IMR-90 (cell line): Measurements from ENCODE around the gene DYSF.

Source experiments
- BHLHE40 ChIP-seq: fragments of 150-350 bp; IDR thresholded peaks from 2 replicates; pipeline ENCODE4 v1.6.1; 2016; ENCODE audit warnings: mild to moderate bottlenecking, low read depth, low read length
- CEBPB ChIP-seq: IDR thresholded peaks from 2 replicates; pipeline ENCODE4 v1.6.1; 2012; ENCODE audit warnings: low read depth, low read length, improper control_type of control experiment
- CHD1 ChIP-seq: IDR thresholded peaks from 2 replicates; pipeline ENCODE4 v1.6.1; 2012; ENCODE audit warnings: low read depth, low read length, improper control_type of control experiment
- FOS ChIP-seq: fragments of 150-350 bp; IDR thresholded peaks from 2 replicates; pipeline ENCODE4 v1.6.1; 2016; ENCODE audit warnings: low read depth, low read length
- MAZ ChIP-seq: IDR thresholded peaks from 2 replicates; pipeline ENCODE4 v1.6.1; 2012; ENCODE audit warnings: low read depth, mild to moderate bottlenecking, low read length, improper control_type of control experiment, moderate library complexity, borderline replicate concordance
- NFE2L2 ChIP-seq: fragments of 150-350 bp; IDR thresholded peaks from 2 replicates; pipeline ENCODE4 v1.6.1; 2016; ENCODE audit warnings: low read depth, mild to moderate bottlenecking, low read length
- POLR2A ChIP-seq: IDR thresholded peaks from 2 replicates; pipeline ENCODE4 v1.6.1; 2012; ENCODE audit warnings: mild to moderate bottlenecking, low read depth, low read length
- RCOR1 ChIP-seq: IDR thresholded peaks from 2 replicates; pipeline ENCODE4 v1.6.1; 2012; ENCODE audit warnings: mild to moderate bottlenecking, low read length, improper control_type of control experiment; ENCODE audit not compliant: insufficient replicate concordance
- TF ChIP-seq, protein P1 (sequence below): conservative IDR thresholded peaks from 2 replicates; pipeline ENCODE4 v1.5.1; 2012; ENCODE audit warnings: mild to moderate bottlenecking, low read depth, low read length, improper control_type of control experiment
- TF ChIP-seq, protein P2 (sequence below): fragments of 150-350 bp; IDR thresholded peaks from 2 replicates; pipeline ENCODE4 v1.6.1; 2016; ENCODE audit warnings: low read depth, mild to moderate bottlenecking, low read length, moderate library complexity, borderline replicate concordance
- TF ChIP-seq, protein P3 (sequence below): fragments of 150-350 bp; IDR thresholded peaks from 2 replicates; pipeline ENCODE4 v1.6.1; 2017; ENCODE audit warnings: mild to moderate bottlenecking, antibody characterized with exemption, low read length, low read depth

DNA sequence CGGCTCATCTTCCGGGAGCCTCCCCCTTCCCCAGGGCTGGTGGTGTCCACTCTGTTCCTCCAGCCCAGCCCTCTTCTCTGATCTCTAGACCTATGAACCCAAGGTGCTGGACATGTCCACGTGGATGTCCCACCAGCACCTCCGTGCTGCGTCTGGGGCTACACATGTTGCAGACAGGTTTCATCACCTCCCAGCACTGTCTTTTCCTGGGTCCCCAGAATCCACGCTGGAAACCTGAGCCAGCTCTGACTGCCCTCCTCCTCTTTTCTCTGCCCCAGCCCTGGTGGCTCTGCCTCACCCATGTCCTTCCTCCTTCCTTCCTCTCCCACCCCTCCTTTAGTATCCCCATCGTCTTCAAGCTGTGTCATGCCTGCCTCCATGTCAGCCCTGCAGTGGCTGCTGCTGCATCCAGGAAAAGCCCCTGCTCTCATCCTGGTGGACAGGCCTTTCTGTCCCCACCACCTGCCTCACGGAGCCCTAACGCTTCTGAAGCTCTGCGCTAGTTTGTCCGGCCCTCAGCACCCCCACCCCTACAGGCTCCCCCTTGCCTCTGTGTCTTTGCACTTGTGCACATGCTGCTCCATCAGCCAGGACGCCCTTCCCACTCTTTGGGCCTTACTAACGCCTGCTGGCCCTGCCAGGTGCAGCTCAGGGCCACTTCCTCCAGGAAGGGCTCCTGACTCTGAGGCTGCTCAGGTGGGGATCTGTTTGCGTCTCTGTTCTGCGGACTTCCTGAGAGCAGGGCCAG, 105.9 kb downstream of the DYSF start:
- TF ChIP-seq, protein P1, sequence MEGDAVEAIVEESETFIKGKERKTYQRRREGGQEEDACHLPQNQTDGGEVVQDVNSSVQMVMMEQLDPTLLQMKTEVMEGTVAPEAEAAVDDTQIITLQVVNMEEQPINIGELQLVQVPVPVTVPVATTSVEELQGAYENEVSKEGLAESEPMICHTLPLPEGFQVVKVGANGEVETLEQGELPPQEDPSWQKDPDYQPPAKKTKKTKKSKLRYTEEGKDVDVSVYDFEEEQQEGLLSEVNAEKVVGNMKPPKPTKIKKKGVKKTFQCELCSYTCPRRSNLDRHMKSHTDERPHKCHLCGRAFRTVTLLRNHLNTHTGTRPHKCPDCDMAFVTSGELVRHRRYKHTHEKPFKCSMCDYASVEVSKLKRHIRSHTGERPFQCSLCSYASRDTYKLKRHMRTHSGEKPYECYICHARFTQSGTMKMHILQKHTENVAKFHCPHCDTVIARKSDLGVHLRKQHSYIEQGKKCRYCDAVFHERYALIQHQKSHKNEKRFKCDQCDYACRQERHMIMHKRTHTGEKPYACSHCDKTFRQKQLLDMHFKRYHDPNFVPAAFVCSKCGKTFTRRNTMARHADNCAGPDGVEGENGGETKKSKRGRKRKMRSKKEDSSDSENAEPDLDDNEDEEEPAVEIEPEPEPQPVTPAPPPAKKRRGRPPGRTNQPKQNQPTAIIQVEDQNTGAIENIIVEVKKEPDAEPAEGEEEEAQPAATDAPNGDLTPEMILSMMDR, result no peak
- TF ChIP-seq POLR2A (no peak), RCOR1 (no peak), BHLHE40 (no peak), FOS (no peak), MAZ (no peak), CHD1 (no peak), NFE2L2 (no peak), CEBPB (no peak)
- TF ChIP-seq, protein P2, sequence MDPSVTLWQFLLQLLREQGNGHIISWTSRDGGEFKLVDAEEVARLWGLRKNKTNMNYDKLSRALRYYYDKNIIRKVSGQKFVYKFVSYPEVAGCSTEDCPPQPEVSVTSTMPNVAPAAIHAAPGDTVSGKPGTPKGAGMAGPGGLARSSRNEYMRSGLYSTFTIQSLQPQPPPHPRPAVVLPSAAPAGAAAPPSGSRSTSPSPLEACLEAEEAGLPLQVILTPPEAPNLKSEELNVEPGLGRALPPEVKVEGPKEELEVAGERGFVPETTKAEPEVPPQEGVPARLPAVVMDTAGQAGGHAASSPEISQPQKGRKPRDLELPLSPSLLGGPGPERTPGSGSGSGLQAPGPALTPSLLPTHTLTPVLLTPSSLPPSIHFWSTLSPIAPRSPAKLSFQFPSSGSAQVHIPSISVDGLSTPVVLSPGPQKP, result no peak
- TF ChIP-seq, protein P3, sequence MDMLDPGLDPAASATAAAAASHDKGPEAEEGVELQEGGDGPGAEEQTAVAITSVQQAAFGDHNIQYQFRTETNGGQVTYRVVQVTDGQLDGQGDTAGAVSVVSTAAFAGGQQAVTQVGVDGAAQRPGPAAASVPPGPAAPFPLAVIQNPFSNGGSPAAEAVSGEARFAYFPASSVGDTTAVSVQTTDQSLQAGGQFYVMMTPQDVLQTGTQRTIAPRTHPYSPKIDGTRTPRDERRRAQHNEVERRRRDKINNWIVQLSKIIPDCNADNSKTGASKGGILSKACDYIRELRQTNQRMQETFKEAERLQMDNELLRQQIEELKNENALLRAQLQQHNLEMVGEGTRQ, result no peak
